NCI-H345 (cell line): ENCODE data around the gene TRIO.

Experiments
- DNase-seq: peaks from one replicate; lab custom pipeline; 2025; lab: John Stamatoyannopoulos, UW

The TRIO gene

DNA sequence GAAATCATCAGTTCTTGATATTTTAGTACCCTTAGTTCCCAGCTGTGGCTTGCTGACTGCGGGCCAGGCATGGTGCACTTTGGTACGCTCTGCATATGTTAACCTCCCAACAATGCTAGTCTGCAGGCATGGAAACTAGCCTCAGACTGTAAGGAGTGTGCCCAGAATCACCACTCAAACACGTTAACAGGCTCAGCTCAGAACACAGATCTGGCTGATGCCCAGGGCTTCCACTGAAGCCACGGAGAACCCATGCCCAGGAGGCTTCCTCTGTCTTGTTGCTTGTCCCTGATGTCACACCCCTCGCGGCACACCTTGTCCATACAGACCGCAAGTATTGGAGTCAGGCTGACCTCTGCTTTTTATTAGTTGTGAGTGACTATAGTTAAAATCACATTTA, 251.2 kb downstream of the TRIO start:
- no peak for DNase-seq

GRCh38 chr5:14395411-14395810, 252.3 kb downstream of the TRIO start:
- DNase-seq, result no peak

DNA sequence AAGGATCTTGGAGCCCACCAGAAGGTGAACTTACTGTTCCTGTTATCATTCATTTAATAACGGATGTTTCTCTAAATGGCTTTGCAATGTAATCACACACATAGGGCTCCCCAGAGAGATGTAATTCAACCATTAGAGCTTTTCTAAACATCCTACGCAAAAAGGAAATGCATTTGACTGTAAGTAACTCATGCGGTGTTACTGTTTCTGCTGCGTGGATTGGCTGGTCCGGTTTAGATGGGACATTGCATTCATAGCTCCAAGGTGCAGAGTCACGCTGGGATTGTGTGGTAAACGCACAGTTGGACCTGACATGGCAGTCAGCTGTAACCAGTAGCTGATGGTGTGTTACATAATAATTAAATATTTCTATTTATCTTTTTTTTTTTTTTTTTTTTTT, 252.9 kb downstream of the TRIO start:
- no peak for DNase-seq

DNA sequence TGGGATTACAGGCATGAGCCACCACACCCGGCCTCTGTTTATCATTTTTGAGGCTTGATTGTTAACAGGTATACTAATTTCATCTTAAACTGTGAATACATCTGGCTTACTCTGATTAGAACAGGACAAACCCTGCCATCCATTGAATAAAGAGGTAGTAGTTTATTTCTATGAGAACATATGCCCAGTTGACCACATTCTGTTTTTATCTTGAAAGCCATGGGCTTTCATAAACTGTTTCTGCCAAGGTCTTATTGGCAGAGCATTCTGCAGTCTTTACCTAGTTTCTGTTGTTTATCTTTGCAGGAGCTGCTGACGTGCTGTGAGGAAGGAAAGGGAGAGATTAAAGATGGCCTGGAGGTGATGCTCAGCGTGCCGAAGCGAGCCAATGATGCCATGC, 253.6 kb downstream of the TRIO start:
- DNase-seq, result no peak

DNA sequence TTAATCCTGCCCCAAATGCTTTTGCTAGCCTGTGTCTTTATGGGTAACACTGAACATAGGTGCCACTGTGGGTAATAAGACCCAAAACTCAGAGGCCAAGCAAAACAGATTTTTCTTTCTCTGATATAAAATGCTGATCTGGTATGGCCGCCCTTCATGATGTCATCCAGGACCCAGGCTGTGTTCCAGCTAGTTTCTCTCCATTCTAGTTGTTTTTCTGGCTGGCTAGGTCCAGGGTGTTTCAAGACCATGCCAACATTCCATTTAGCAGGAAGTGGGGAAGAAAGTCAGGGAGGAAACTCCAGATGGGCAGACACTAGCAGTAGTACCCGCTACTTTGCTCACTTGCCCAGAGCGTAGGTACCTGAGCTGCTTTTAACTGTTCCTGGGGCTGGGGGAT, 254.6 kb downstream of the TRIO start:
- DNase-seq, result no peak

DNA sequence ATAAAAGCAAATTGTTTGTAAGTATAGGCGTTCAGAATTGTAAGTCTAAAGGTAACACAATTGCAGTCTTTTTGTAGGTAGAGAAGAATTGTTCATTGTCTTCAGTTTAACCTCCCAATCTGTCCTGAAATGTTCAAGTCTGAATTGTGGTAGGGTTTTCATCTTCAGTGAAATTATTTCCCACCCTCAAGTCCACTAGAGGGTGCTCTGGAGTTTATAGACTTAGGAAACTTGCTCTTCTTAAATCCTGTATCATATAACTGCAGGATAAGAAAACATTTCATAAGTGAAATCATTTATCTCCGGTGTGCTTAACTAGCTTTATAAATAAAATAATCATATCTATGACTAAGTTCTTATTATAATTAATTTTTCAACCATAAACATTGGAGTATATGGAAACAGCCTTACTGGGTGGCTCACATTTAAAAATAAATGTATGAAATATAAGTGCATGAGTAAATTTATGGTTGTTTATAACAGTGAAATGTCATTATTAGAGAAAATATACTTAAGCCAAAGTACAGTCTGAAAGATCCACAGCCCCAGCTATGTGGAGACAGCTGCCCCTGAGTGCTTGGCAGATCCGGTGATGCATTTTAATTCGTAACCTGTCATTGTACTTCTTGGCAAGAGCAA, 256.0 kb downstream of the TRIO start:
- DNase-seq, result peak; percentile 54

GRCh38 chr5:14400085-14400484, 256.9 kb downstream of the TRIO start:
- DNase-seq, result no peak

- no peak for DNase-seq
These were observed 257.5 kb downstream of the TRIO start for GRCh38 chr5:14400611-14401010.

DNA sequence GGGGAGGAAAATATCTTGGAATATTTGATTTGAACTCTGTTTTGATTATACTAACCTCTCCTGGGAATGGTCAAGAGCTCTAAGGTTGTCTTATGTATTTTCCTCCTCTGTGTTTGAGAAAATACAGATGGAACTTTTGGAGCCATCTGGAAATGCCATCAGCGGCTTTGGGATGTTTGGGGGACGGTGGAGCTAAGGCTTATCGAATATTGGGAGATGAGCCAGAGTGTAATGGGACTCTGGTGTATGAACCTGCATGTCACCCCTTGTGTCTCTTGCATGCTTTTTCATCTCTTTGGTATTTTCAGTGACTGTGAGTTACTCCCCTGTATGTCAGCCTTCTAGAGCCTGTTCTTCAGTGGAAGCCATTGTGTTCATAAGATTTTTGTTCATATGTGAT, 258.5 kb downstream of the TRIO start:
- DNase-seq, result no peak

DNA sequence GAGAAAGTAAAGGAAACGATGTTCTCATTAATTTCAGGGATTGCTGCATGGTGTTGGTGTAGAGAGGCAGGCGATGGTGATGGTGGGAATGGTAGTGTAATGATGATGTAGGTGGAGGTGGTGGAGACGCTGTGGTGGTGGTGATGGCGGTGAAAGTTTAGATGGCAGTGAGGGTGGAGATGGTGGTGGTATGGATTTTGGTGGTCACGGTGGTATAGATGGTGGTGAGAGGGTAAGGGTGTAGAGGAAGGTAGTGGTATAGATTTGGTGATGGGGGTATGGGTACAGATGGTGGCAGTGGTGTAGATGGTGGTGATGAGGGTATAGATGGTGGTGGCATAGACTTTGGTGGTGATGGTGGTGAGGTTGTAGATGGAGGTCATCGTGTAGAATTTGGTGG, 259.3 kb downstream of the TRIO start:
- no peak for DNase-seq

DNA sequence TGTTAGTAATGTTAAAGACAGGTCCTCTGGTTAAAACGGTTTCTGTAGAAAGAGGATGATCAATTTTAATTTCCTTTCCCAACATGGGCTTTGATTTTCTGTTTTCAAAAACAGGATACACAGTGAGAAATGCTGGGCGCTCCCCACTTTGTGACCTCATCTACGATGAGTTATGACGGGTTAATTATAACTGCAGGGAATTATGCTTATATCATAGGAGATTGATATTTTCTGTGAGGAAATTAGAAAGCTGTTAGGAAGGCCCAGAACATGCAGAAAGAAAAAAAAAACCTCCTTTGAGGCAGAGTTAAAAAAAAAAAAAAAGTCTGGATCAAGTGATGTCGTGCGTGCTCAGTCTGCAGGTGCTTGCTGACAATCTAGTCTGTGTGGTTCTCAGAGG, 261.6 kb downstream of the TRIO start:
- DNase-seq, result no peak

GRCh38 chr5:14405267-14405666, 262.1 kb downstream of the TRIO start:
- no peak for DNase-seq

DNA sequence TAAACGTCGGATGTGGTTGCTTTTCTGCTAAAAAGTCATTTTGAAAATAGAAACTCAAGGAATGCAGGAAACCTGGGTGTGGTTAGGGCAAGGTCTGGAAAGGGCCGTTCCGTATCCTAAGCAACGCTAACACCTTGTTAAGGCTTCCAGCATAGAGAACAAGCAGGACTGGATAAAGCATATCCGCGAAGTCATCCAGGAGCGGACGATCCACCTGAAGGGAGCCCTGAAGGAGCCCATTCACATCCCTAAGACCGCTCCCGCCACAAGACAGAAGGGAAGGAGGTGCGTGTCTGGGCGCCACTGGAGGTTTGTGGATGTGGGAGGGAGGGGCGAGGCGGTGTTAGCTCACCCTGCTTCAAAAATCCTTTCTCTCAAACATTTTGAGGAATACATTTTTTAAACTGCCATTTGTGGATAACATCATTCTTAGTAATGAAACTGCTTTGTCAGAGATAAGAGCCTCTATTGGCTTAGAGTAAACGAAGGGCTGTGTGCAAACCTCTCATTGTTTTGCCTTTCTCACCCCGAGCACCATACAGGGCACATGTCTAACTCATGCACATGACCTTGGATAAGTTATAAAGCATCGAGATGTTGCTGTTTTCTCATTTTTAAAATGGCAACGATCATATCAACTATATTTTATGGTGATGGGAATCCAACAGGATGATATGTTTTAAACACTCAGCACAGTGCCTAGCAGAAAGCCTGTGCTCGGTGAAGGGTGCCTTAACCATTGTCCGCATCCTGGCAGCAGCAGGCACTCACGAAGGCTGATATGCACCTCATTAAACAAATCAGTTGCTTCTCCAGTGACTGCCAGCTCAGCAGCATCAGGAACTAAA, 262.8 kb downstream of the TRIO start:
- DNase-seq, result no peak

DNA sequence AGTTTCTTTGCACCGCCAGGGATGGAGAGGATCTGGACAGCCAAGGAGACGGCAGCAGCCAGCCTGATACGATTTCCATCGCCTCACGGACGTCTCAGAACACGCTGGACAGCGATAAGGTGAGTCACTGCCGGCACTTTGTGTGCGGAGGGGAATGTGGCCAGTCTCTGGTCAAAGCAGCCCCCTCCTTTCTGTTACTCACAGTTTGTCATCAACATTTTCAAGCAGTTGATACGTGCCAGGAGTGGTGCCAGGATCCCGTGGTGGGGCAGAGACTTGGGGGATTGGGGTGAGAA, 263.4 kb downstream of the TRIO start:
- no peak for DNase-seq

GRCh38 chr5:14407051-14407450, 263.9 kb downstream of the TRIO start:
- DNase-seq, result no peak

DNA sequence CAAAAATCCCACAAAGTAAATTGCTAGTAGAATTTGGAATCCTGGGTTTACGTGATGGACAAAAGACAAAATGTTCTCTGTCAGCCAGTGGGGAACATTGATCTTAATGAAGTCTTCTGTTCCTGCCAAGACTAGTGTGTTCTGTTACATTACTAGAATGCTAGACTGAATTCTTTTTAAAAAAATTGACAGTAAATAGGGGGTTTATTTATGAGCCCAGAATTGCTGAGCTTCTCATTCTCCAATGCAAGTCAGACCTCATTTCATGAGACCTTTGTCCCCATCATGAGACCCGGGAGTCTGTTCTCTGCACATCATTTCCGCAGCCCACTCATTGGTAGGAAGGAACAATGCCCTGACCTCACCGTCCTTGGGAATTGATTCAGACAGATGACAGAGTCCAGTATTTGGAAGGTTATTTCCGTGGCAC, 264.6 kb downstream of the TRIO start:
- no peak for DNase-seq

DNA sequence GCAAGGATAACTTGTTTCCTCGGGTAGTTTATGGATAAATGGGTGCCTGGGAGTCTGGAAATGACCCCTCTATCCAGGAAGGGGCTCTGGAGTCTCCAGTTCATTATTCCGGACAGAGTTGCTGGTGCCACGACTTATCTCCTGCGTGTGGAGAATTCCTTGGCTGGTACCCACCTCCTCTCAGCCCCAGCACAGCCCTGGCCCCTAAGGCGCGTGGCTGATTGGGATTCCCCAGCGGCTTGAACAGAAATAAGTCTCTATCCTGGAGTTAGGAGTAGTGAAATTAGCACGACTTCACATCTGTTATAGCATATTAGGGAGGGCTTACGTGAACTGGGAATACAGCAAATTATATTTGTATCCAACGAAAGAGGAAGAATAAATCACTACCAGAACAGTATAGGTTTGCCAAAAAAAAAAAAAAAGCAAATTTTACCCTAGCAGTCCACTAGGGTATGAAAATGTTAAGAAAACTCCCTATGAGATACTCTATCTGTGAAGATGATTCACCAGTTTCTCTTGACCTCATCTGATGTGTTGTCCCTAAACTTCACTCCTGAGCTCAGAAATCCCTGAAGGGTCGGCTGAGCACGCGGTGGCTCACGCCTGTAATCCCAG, 265.9 kb downstream of the TRIO start:
- no peak for DNase-seq

- no peak for DNase-seq
These were observed 266.9 kb downstream of the TRIO start for GRCh38 chr5:14410068-14410393.

GRCh38 chr5:14410394-14411201, 267.5 kb downstream of the TRIO start:
- no peak for DNase-seq

- no peak for DNase-seq
These were observed 268.1 kb downstream of the TRIO start for GRCh38 chr5:14411216-14411615.

GRCh38 chr5:14413331-14413750, 270.2 kb downstream of the TRIO start:
- DNase-seq, result no peak

DNA sequence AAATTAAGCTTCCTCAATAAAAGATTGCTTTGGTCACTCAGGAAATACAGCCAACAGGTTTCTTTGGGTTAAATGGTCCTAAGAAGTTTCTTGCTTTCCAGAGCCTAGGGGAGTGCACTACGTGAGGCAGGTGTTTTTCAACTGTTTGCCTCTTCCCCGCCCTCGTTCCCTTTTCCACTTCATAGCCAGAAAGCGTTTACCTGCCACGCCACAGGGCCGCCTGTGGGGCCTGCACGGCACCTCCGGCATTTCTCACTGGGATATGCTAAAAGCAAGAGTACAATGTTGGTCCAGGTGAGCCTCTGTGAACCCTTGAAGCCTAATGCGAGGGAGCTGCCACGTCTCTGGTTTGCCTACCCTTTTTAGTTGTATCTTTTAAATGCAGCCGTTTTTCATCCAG, 270.9 kb downstream of the TRIO start:
- DNase-seq, result no peak

GRCh38 chr5:14414656-14415023, 271.5 kb downstream of the TRIO start:
- DNase-seq, result no peak
